H54 (cell line): ENCODE results near the gene CYP1A1.

Experiments
- DNase-seq: peaks from one replicate; pipeline ENCODE4 v3.0.0; 2011; ENCODE audit warnings: low spot score, mixed read lengths; ENCODE audit not compliant: insufficient read length
- FAIRE-seq: peaks from 3 replicates; lab custom pipeline; 2011; peaks lifted over from hg19 to GRCh38; lab: Jason Lieb, UNC
- POLR2A ChIP-seq: IDR thresholded peaks from 2 replicates; pipeline ENCODE4 v1.6.1; 2011; ENCODE audit warnings: low read depth, mild to moderate bottlenecking, low read length

The CYP1A1 gene

DNA sequence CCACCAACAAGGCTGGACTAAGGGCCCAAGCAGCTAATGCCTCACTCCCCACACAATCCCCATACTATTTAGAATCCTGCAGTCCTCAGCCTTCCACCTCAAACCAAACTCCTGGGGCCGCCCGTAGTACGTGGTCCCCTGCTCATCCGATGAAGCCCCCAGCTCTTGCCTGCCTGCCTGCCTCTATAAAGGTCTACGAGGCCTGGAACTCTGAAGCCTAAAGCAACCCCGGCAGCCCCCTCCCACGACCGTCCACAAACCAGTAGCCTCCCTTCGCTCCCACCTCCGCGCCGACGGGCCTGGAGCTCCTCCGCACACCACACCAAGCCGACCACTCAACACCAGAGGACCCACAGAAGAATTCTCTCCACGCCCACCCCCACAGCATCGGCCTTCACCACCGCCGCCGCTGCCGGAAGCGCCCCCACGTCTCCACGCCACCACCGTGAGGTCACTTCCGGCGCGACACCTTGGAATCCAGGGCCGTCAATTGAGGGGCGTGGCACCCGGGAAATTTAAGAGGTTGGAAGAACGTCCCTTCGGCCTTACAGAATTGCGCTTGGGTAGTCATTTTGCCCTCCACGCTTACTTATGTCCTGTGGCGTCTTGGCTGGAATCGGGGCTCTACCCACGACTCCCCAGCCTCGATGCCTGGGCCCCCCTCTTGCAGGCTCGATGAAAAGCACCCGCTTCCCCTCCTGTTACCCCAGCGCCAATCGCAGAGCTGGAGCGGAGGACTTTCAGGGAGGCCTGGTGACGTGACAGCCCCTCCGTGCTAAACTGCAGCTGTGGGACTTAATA lies 29.5 kb downstream of the CYP1A1 start, which contains the start of gene EDC3:
TSS of gene EDC3 (minus strand) at position 428 of the 801 bp plus-strand sequence. CDS start 20,900 bp downstream, outside the sequence.
- DNase-seq (peak; percentile 42), FAIRE-seq (no peak)
- TF ChIP-seq POLR2A: peak; percentile 71

DNA sequence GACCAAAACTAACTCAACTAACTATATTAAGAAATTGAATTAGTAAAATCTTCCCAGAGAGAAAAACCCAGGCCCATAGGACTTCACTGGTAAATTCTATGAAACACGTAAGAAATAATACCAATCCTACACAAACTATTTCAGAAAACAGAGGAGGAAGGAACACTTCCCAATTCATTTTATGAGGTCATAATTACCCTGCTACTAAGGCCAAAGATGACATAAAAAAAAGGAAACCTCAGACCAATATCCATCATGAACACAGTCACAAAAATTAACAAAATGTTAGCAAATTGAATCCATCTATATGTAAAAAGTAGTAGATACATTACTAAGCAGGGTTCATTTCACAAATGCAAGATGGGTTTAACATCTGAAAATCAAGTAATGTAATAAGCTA lies 33.0 kb downstream of the CYP1A1 start:
- FAIRE-seq (no peak), DNase-seq (no peak)
- no peak for TF ChIP-seq POLR2A

DNA sequence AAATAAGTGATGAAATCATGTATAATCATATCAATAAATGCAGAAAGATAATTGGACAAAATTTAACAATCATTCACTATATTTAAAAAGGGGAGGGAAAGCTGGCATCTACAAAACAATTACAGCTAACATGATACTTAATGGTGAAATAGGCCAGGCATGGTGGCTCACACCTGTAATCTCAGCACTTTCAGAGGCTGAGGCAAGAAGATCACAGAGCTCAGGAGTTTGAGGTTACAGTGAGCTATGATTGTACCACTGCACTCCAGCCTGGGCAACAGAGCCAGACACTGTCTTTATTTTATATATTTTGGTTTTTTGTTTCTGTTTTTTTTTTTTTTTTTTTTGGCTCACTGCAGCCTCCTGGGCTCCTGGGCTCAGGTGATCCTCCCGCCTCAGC lies 41.6 kb downstream of the CYP1A1 start:
- FAIRE-seq (no peak), DNase-seq (no peak)
- no peak for TF ChIP-seq POLR2A

DNA sequence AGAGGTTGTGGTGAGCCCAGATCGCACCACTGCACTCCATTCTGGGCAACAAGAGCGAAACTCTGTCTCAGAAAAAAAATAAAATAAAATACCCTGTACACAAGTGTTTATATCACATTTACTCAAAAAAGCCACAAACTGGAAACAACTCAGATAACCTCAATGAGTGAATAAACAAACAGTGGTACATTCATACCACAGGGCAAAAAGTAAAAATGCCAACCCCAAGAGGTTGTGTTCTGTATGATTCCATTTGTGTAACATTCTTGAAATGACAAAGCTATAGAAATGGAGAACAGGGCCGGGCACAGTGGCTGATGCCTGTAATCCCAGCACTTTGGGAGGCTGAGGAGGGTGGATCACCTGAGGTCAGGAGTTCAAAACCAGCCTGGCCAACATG lies 42.4 kb downstream of the CYP1A1 start:
- DNase-seq (no peak), FAIRE-seq (no peak)
- TF ChIP-seq POLR2A: no peak

DNA sequence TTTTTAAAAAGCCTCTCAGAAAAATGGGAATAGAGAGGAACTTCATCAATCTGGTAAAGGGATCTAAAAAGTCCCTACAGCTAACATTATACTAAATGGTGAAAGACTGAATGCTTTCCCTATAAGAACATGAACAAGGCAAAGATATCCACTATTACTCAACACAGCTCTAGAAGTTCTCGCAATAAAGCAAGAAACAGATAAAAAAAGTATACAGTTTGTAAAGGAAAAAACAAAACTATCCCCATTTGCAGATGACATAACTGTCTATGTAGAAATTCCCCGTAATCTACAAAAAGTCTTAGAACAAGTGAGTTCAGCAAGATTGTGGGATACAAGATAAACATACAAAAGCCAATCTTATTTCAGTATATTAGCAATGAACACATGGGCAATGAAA lies 44.9 kb downstream of the CYP1A1 start:
- DNase-seq (no peak), FAIRE-seq (no peak)
- no peak for TF ChIP-seq POLR2A

DNA sequence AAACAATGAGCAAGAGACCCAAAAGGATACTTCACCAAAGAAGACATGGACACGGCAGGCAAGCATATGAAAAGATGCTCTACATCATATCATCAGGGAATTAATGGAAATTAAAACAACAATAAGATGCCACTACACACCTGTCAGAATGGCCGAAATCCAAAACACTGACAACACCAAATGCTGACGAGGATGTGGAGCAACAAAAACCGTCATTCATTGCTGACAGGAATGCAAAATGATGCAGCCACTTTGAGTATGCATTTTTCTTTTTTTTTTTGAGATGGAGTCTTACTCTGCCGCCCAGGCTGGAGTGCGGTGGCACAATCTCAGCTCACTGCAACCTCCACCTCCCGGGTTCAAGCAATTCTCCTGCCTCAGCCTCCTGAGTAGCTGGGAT lies 48.5 kb downstream of the CYP1A1 start:
- no peak for DNase-seq
- no peak for TF ChIP-seq POLR2A
- no peak for FAIRE-seq

DNA sequence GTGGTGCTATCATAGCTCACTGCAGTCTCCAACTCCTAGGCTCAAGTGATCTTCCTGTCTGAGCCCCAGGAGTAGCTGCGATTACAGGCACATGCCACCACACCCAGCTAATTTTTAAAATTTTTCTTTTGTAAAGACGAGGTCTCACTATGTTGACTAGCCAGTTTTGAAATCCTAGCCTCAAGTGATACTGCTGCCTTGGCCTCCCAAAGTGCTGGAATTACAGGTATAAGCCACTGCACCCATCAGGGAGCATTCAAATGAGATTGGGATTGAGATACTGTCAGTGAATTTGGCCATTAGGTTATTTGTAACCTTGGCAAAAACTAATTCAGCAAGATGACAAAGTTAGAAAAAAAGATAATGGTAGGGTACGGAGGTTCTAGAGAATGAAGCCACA lies 51.2 kb downstream of the CYP1A1 start:
- DNase-seq (no peak), FAIRE-seq (no peak)
- TF ChIP-seq POLR2A: no peak

DNA sequence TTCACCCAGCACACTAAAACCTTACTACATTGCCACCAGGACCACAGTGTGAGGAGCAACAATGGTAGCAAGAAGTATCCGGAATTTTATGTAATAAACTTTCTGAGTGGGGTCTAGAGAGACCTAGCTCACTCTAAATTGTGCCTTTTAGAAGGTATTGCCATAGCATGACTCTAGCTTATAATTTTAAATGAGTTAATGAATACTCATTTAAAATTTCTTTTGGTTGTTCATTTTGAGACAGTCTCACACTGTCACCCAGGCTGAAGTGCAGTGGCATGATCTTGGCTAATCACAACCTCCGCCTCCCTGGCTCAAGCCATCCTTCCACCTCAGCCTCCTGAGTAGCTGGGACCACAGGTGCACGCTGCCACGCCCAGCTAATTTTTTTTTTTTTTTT lies 55.7 kb downstream of the CYP1A1 start:
- no peak for TF ChIP-seq POLR2A
- no peak for FAIRE-seq
- DNase-seq: no peak
